K562 (cell line): ENCODE results near the gene CCDC85B. TPM values are rescaled to one million over a fixed set of nuclear protein-coding genes. Genes with fewer than 3 reads are reported as not detected.
A peak's percentile ranks its signal among the peaks of the same experiment; 100 is the strongest.

Source experiments
- ATAC-seq: fragments of 200-7000 bp; cut with Tn5 transposase; 3 replicates; pipeline ENCODE4 v1.9.1; 2020; ENCODE audit warnings: moderate library complexity
- BruUV-seq: library from RNA; stranded (reverse); fragments of 400-500 nt; replicated peaks from 2 replicates; lab custom pipeline; 2021; lab: Mats Ljungman, UMichigan
- CTCF ChIA-PET: fragments of 300-600 bp; formaldehyde crosslinking; extraction: SDS; loops from one replicate; lab custom pipeline; 2021; ENCODE audit warnings: low intra/inter-chr PET ratio; lab: Yijun Ruan, JAX
- POLR2A ChIA-PET: fragments of 300-600, 350-650 bp; sonication (Branson Sonifier 250); formaldehyde crosslinking; extraction: SDS; loops from one replicate; lab custom pipeline; 2021; ENCODE audit warnings: antibody characterized with exemption, inconsistent platforms; lab: Yijun Ruan, JAX
- DNase-seq, 4 experiments: peaks; one replicate each; pipeline versions ENCODE4 v3.0.0 to v3.0.0-alpha.2; 2011 to 2018; ENCODE audit warnings: low spot score in 3 of 4, mixed read lengths in 3 of 4; ENCODE audit errors: extremely low read depth in 1 of 4
- FAIRE-seq: peaks from 2 replicates; lab custom pipeline; 2011; peaks lifted over from hg19 to GRCh38; lab: Jason Lieb, UNC
- H2AFZ ChIP-seq: 2 replicates; pipeline ENCODE4 v1.6.0; 2011; ENCODE audit warnings: low read depth, low read length, control low read depth, inconsistent platforms
- H3K27ac ChIP-seq: fragments of 200-600 bp; 3 replicates; pipeline ENCODE4 v1.8.0; 2011; ENCODE audit warnings: low read depth, mild to moderate bottlenecking, control low read depth, inconsistent platforms, low read length, moderate library complexity, mixed read lengths; ENCODE audit errors: extremely low read depth
- H3K27me3 ChIP-seq, 2 experiments: fragments of 300-600 bp in 1 of 2; 2 replicates in 1 of 2; 3 replicates in 1 of 2; pipeline versions ENCODE4 v1.6.0 to v1.8.0; 2011; ENCODE audit warnings: inconsistent platforms in 2 of 2, low read length in 2 of 2, mild to moderate bottlenecking in 1 of 2, mixed read lengths in 1 of 2, moderate library complexity in 1 of 2; ENCODE audit not compliant: control insufficient read depth in 2 of 2, insufficient read depth in 2 of 2
- H3K36me3 ChIP-seq: fragments of 300-600 bp; 3 replicates; pipeline ENCODE4 v1.8.0; 2011; ENCODE audit warnings: mild to moderate bottlenecking, low read length, inconsistent platforms; ENCODE audit not compliant: control insufficient read depth, insufficient read depth
- H3K4me1 ChIP-seq, 2 experiments: fragments of 200-600 bp in 1 of 2; replicated peaks in 1 of 2; 2 replicates in 1 of 2; 3 replicates in 1 of 2; pipeline versions ENCODE4 v1.5.1 to v1.8.0; 2011; ENCODE audit warnings: inconsistent platforms in 2 of 2, low read length in 2 of 2, mild to moderate bottlenecking in 1 of 2, mixed read lengths in 1 of 2, moderate library complexity in 1 of 2; ENCODE audit not compliant: control insufficient read depth in 2 of 2, insufficient read depth in 2 of 2
- H3K4me2 ChIP-seq: 2 replicates; pipeline ENCODE4 v1.6.1; 2011; ENCODE audit warnings: low read length, control low read depth, inconsistent platforms, mixed read lengths; ENCODE audit not compliant: insufficient read depth
- H3K4me3 ChIP-seq: fragments of 200-600 bp; sonication (generic), shearing (Covaris generic); 2 replicates; pipeline ENCODE4 v1.5.1; 2016; ENCODE audit warnings: control low read depth, inconsistent platforms
- H3K79me2 ChIP-seq: fragments of 200-600 bp; 3 replicates; pipeline ENCODE4 v1.8.0; 2011; ENCODE audit warnings: low read length, inconsistent platforms; ENCODE audit not compliant: control insufficient read depth, insufficient read depth
- H3K9ac ChIP-seq, 2 experiments: 2 replicates each; pipeline versions ENCODE4 v1.6.0 to v1.6.1; 2011; ENCODE audit warnings: low read depth in 2 of 2, low read length in 2 of 2, control low read depth in 1 of 2, inconsistent platforms in 1 of 2, mild to moderate bottlenecking in 1 of 2, mixed read lengths in 1 of 2; ENCODE audit not compliant: insufficient read depth in 1 of 2
- H3K9me1 ChIP-seq: one replicate; pipeline ENCODE4 v1.6.0; 2011; ENCODE audit warnings: inconsistent platforms, mild to moderate bottlenecking, low read length, moderate library complexity; ENCODE audit not compliant: control insufficient read depth, insufficient read depth
- H3K9me3 ChIP-seq: replicated peaks from 2 replicates; pipeline ENCODE4 v1.5.1; 2011; ENCODE audit warnings: low read depth, low read length, inconsistent platforms; ENCODE audit not compliant: control insufficient read depth, insufficient read depth
- H4K20me1 ChIP-seq: replicated peaks from 2 replicates; pipeline ENCODE4 v1.6.1; 2011; ENCODE audit warnings: low read length, inconsistent platforms, mixed read lengths; ENCODE audit not compliant: control insufficient read depth, insufficient read depth
- CBFA2T2 ChIP-seq: fragments of 450-650 bp; conservative IDR thresholded peaks from 2 replicates; pipeline ENCODE4 v1.6.1; 2017; ENCODE audit warnings: mild to moderate bottlenecking
- CBX2 ChIP-seq: fragments of 200-600 bp; sonication (generic); IDR thresholded peaks from one replicate; pipeline ENCODE4 v1.6.1; 2012; ENCODE audit warnings: mild to moderate bottlenecking, low read length, inconsistent platforms; ENCODE audit not compliant: insufficient read depth, poor library complexity, severe bottlenecking
- DDX20 ChIP-seq: fragments of 450-650 bp; IDR thresholded peaks from 2 replicates; pipeline ENCODE4 v1.6.1; 2016; ENCODE audit warnings: missing genetic modification characterization, low read depth, mild to moderate bottlenecking, missing compliant biosample characterization, moderate library complexity
- HNRNPUL1 ChIP-seq: fragments of 200-400 bp; formaldehyde crosslinking; IDR thresholded peaks from 2 replicates; pipeline ENCODE4 v1.6.1; 2017; ENCODE audit warnings: low read length
- KDM2B ChIP-seq: fragments of 250-450 bp; sonication (Bioruptor Pico); IDR thresholded peaks from 2 replicates; pipeline ENCODE4 v1.8.0; 2021; ENCODE audit warnings: mild to moderate bottlenecking, moderate library complexity
- MAFK ChIP-seq: IDR thresholded peaks from 2 replicates; pipeline ENCODE4 v1.6.1; 2011; ENCODE audit warnings: low read length, improper control_type of control experiment
- MCM2 ChIP-seq: fragments of 450-650 bp; IDR thresholded peaks from 2 replicates; pipeline ENCODE4 v1.6.1; 2017; ENCODE audit warnings: low read depth, mild to moderate bottlenecking
- MCM5 ChIP-seq: fragments of 450-650 bp; IDR thresholded peaks from 2 replicates; pipeline ENCODE4 v1.6.1; 2016; ENCODE audit warnings: low read depth
- MEIS2 ChIP-seq: fragments of 450-650 bp; IDR thresholded peaks from 2 replicates; pipeline ENCODE4 v1.6.1; 2014; ENCODE audit warnings: mild to moderate bottlenecking; ENCODE audit not compliant: partially characterized antibody
- PTRF ChIP-seq: fragments of 450-650 bp; IDR thresholded peaks from 2 replicates; pipeline ENCODE4 v1.6.1; 2016; ENCODE audit warnings: mild to moderate bottlenecking, missing genetic modification characterization, missing compliant biosample characterization
- SMARCC2 ChIP-seq: fragments of 450-650 bp; IDR thresholded peaks from 2 replicates; pipeline ENCODE4 v1.6.1; 2017; ENCODE audit warnings: antibody characterized with exemption, moderate library complexity, mild to moderate bottlenecking, low read depth
- SPI1 ChIP-seq: IDR thresholded peaks from 2 replicates; pipeline ENCODE4 v1.6.1; 2011; ENCODE audit warnings: low read depth, low read length, control low read depth, borderline replicate concordance
- TBP ChIP-seq: optimal IDR thresholded peaks from 2 replicates; pipeline ENCODE3; 2011; ENCODE audit warnings: low read depth, low read length, improper control_type of control experiment
- TRIM24 ChIP-seq, 2 experiments: fragments of 450-650 bp; IDR thresholded peaks; 2 replicates each; pipeline ENCODE4 v1.6.1; 2016
- ZBTB17 ChIP-seq: fragments of 450-650 bp; formaldehyde crosslinking; IDR thresholded peaks from 2 replicates; pipeline ENCODE4 v1.4.0; 2020; ENCODE audit warnings: mild to moderate bottlenecking
- ZNF212 ChIP-seq: fragments of 450-650 bp; formaldehyde crosslinking; IDR thresholded peaks from 2 replicates; pipeline ENCODE4 v1.4.0; 2020; ENCODE audit warnings: mild to moderate bottlenecking
- ZNF384 ChIP-seq: IDR thresholded peaks from 2 replicates; pipeline ENCODE4 v1.6.1; 2012; ENCODE audit warnings: low read depth, low read length, improper control_type of control experiment
- ZNF766 ChIP-seq: fragments of 200-800 bp; sonication (Bioruptor generic); conservative IDR thresholded peaks from 2 replicates; pipeline ENCODE4 v1.6.1; 2016; ENCODE audit warnings: missing genetic modification characterization, missing compliant biosample characterization
- ZSCAN32 ChIP-seq: fragments of 450-650 bp; formaldehyde crosslinking; IDR thresholded peaks from 2 replicates; pipeline ENCODE4 v1.4.0; 2020; ENCODE audit warnings: mild to moderate bottlenecking, moderate library complexity
- WGBS: fragments of 100-300 bp; shearing (Covaris generic); methylation state at CpG from one replicate; pipeline ENCODE4 v1.1.6; 2016; ENCODE audit warnings: low coverage, mixed read lengths; ENCODE audit not compliant: insufficient coverage; ENCODE audit errors: missing lambda C conversion rate; 5-methylcytosine and 5-hydroxymethylcytosine counted together
- in situ Hi-C: fragments of 300-500 bp; cut with MboI; formaldehyde crosslinking; loops from 4 replicates; pipeline ENCODE4 v1.15.0; 2018; ENCODE audit warnings: inconsistent platforms, mixed read lengths
- intact Hi-C: fragments of 100-400 bp; cut with micrococcal nuclease; formaldehyde crosslinking; loops from 2 replicates; pipeline ENCODE4 v1.14.2; 2022
- polyA plus RNA-seq, 8 experiments: library from polyadenylated mRNA; depleted of rRNA in 4 of 8; stranded (reverse) in 5 of 8; unstranded in 3 of 8; fragments of >200 nt; fragmentation: Nextera tagmentation in 2 of 8; fragmentation: Illumina TruSeq in 1 of 8; extraction: Ambion mirVana in 2 of 8; extraction: Trizol in 1 of 8; gene quantifications; 2 replicates each; pipeline versions ENCODE4 v1.2.1 to v1.2.3, GENCODE V29; 2011 to 2014; ENCODE audit warnings: inconsistent platforms in 1 of 8, missing spikeins in 1 of 8
- total RNA-seq, 7 experiments: library from RNA; depleted of rRNA in 6 of 7; stranded (reverse); fragments of >200 nt in 6 of 7; fragmentation: Illumina TruSeq in 2 of 7; extraction: Trizol in 2 of 7; gene quantifications; 2 replicates each; pipeline versions ENCODE4 v1.2.1 to v1.2.3, GENCODE V29; 2011 to 2021; ENCODE audit warnings: low replicate concordance in 1 of 7
- TF ChIP-seq, protein P1 (sequence below): IDR thresholded peaks from 3 replicates; pipeline ENCODE4 v1.6.1; 2011; ENCODE audit warnings: borderline replicate concordance, mild to moderate bottlenecking; ENCODE audit not compliant: insufficient read length, insufficient read depth
- TF ChIP-seq, protein P2 (sequence below): fragments of 250-450 bp; sonication (Bioruptor Pico); IDR thresholded peaks from 2 replicates; pipeline ENCODE4 v1.6.1; 2021; ENCODE audit warnings: mild to moderate bottlenecking
- TF ChIP-seq, protein P3 (sequence below): fragments of 250-450 bp; sonication (Bioruptor Pico); IDR thresholded peaks from 2 replicates; pipeline ENCODE4 v1.9.0; 2021; ENCODE audit warnings: mild to moderate bottlenecking
- TF ChIP-seq, protein P4 (sequence below): sonication (generic); formaldehyde crosslinking; IDR thresholded peaks from 2 replicates; pipeline ENCODE4 v1.8.1; 2023; ENCODE audit warnings: mild to moderate bottlenecking, missing genetic modification reagents, moderate library complexity

The CCDC85B gene
- total and polyA plus RNA-seq, 9 of the 15 experiments (the other 6 are each of a cell fraction or from before 2014, with no cell fraction given), result 0.14 to 138 (median 6.2) TPM

DNA sequence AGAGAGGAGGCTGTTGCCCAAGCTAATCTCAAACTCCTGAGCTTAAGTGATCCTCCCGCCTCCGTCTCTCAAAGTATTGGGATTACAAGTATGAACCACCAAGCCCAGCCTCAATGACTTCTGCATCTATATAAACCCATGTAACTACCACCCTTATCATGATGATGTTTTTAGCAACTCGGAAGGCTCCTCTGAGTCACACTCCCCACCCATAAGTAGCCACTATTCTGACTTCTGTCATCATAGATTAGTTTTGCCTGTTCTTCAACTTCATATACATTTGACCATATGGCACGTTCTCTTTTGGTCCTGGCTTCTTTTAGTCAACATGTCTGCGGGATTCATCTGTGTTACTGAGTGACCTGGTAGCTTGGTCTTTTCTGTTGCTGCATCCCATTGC, 16.1 kb downstream of the CCDC85B start:
- intact Hi-C loops (no loop called here), in situ Hi-C loops (no loop called here)
- 0% methylated on average over 5 of the region's 5 CpGs for WGBS
- Histone ChIP-seq H3K4me1 (peaks cover 39 to 40% of the 10 kb centered on the region in 2 experiments), H3K27ac (peak overlapping the region; percentile 53; the same call in 2 of the 3 replicates), H4K20me1 (no peaks in the 10 kb centered on the region), H3K36me3 (no peaks in the 10 kb centered on the region), H3K4me2 (peak overlapping the region; percentile 57), H3K79me2 (no peaks in the 10 kb centered on the region), H2AFZ (peak overlapping the region; percentile 60), H3K4me3 (no peak overlapping the region), H3K9me1 (no peaks in the 10 kb centered on the region), H3K9ac (no peak overlapping the region), H3K9me3 (no peaks in the 10 kb centered on the region), H3K27me3 (no peaks in the 10 kb centered on the region)
- no TSS peak for BruUV-seq
- FAIRE-seq (peak; percentile 6), ATAC-seq (peak; percentile 52), DNase-seq (peak; percentile 37 to 73 (median 56))
- CTCF ChIA-PET, result no interaction called here
- POLR2A ChIA-PET, result interaction anchor here (0.7 to 2.1 kb wide), 9 partner anchors 8 to 47 kb away, joined by 3 to 12 read pairs (median 4); partner anchors contain the start of genes C11orf68 and CCDC85B
- TF ChIP-seq TBP, result no peak
- TF ChIP-seq ZBTB17 (CRISPR knock-in tag), result peak; percentile 94
- TF ChIP-seq, protein P1, sequence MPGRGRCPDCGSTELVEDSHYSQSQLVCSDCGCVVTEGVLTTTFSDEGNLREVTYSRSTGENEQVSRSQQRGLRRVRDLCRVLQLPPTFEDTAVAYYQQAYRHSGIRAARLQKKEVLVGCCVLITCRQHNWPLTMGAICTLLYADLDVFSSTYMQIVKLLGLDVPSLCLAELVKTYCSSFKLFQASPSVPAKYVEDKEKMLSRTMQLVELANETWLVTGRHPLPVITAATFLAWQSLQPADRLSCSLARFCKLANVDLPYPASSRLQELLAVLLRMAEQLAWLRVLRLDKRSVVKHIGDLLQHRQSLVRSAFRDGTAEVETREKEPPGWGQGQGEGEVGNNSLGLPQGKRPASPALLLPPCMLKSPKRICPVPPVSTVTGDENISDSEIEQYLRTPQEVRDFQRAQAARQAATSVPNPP, result no peak
- TF ChIP-seq ZNF766 (CRISPR knock-in tag), result no peak
- TF ChIP-seq, protein P2, sequence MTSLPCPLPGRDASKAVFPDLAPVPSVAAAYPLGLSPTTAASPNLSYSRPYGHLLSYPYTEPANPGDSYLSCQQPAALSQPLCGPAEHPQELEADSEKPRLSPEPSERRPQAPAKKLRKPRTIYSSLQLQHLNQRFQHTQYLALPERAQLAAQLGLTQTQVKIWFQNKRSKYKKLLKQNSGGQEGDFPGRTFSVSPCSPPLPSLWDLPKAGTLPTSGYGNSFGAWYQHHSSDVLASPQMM (CRISPR knock-in tag), result no peak
- peak; percentile 67; the same call in 1 of the 2 replicates for TF ChIP-seq SMARCC2
- no peak for TF ChIP-seq KDM2B (CRISPR knock-in tag)
- TF ChIP-seq, protein P3, sequence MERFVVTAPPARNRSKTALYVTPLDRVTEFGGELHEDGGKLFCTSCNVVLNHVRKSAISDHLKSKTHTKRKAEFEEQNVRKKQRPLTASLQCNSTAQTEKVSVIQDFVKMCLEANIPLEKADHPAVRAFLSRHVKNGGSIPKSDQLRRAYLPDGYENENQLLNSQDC (CRISPR knock-in tag), result no peak
- TF ChIP-seq ZNF384, result no peak
- TF ChIP-seq HNRNPUL1, result no peak
- TF ChIP-seq MEIS2, result peak; percentile 78
- TF ChIP-seq ZSCAN32 (CRISPR knock-in tag), result no peak
- TF ChIP-seq MCM5, result no peak
- no peak for TF ChIP-seq ZNF212 (CRISPR knock-in tag)
- no peak; a peak in 1 of 4 replicates for TF ChIP-seq TRIM24 (IDR thresholded peaks at IDR 0.05)
- no peak for TF ChIP-seq DDX20 (tag)
- TF ChIP-seq PTRF (tag), result no peak
- TF ChIP-seq, protein P4, sequence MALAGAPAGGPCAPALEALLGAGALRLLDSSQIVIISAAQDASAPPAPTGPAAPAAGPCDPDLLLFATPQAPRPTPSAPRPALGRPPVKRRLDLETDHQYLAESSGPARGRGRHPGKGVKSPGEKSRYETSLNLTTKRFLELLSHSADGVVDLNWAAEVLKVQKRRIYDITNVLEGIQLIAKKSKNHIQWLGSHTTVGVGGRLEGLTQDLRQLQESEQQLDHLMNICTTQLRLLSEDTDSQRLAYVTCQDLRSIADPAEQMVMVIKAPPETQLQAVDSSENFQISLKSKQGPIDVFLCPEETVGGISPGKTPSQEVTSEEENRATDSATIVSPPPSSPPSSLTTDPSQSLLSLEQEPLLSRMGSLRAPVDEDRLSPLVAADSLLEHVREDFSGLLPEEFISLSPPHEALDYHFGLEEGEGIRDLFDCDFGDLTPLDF (CRISPR knock-in tag), result no peak
- 0 out of 2 replicates have a peak, but pooled peaks have one; percentile 6 for TF ChIP-seq CBFA2T2
- no peak for TF ChIP-seq CBX2
- no peak for TF ChIP-seq SPI1
- no peak for TF ChIP-seq MCM2
- TF ChIP-seq MAFK, result no peak
